Measurements from ENCODE around the gene MRPL1. TPM values are rescaled to one million over a fixed set of nuclear protein-coding genes. Genes with fewer than 3 reads are reported as not detected.

MRPL1 gene
- 43.2 and 44.1 TPM in 2 replicates for total RNA-seq

DNA sequence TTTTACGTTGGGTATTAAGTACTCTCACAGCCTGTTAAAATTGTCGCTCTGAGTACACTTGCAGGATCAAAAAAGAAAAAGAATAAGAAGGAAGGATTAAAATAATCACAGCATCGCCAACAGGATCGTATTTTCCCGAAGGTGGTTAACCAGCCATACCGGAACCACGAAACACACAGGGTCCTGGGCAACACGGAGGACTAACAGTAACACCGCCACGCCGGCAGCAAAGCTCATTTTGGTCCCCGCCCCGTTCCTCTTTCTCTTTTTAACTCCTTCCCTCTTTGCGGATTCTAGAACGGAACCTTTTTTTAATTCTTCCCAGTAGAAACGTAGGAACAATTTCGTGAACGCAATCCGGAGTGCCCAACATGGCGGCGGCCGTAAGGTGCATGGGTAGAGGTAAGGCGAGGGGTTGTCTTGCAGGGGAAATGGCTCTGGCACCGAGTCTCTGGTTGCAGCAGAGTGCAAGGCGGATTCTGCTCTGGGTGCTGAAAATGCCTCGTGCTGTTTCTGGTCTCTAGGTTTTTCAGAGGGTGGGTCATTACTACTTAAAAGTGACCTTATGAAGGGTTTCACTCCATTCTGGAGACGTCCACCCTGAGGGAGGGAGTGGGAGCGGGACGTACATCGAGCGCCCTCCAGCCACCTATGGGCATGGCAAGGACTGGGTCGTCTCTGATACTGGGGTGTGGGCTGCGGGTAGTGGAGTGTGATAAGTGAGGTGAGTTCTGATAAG lies at the start of gene MRPL1:
Gene MRPL1 (plus strand): TSS at position 353 of the 739 bp plus-strand sequence. CDS start 19 bp downstream, at position 372.

DNA sequence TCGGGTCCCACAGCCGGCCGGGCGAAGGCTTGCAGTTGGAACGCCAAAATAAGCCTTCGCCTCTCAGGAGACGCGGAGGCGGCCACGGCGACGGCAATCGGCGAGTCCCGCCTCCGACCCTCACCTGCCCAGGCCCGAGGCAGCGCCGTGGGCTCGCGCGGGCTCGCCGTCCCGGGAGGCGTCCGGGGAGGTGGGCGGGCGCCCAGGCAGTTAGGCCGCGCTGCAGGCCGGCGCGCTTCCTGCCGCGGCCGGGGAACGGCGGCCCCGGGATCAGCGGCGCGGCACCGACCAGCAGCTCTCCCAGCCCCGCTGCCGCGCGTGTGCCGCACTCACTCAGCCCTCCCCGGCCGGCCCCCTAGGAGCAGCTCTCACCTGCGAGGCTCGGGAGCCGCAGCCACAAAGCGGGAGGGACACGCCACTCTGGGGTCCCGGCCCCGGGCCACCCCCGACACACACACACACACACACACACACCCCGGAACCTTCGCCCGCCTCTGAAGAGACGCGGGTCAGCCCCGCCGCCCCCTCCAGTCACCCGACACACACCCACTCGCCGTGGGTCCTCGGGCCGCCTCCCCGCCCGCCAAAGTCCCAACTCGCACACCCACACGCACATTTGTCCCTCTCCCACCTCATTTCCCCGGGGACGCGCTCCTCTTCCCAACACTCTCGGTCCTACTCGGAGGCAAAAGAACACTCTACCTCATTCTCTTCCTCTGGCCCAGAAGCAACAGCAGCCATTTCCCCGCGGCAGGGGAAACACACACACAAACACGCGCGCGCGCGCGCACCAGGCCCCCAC lies 43.8 kb upstream of the MRPL1 start, which contains the start of gene CNOT6L:
Gene CNOT6L (minus strand): TSS at position 767 of the 802 bp plus-strand sequence. CDS start 60 bp downstream, at position 707.

Other genes starting within 250 kb of the MRPL1 start
- 20.8 and 30.6 TPM in 2 replicates for gene CNOT6L, start 43.5 kb upstream of the MRPL1 start, total RNA-seq
- gene FRAS1, start 194.5 kb downstream of the MRPL1 start, total RNA-seq = 4.1 and 17.2 TPM in 2 replicates